Esophagus squamous epithelium (tissue), 4 donors: ENCODE measurements around the gene TRIM43.
"Not testable (repeated sequence)": the region's sequence is repeated elsewhere in the genome, so short reads cannot be mapped to it uniquely, and the experiment has no call there.

Experiments
- CTCF ChIP-seq, 6 experiments: fragments of 450-650 bp in 4 of 6; fragments of 200-600 bp in 2 of 6; sonication (generic) in 2 of 6; IDR thresholded peaks; one replicate each; pipeline ENCODE4 v1.5.1; 2016 to 2019; ENCODE audit warnings: antibody characterized with exemption in 6 of 6, mild to moderate bottlenecking in 4 of 6, moderate library complexity in 4 of 6
- POLR2A ChIP-seq, 4 donors: fragments of 450-650 bp; IDR thresholded peaks; one replicate each; pipeline ENCODE4 v1.6.1; 2017; ENCODE audit warnings: antibody characterized with exemption in 4 of 4, mild to moderate bottlenecking in 4 of 4, moderate library complexity in 3 of 4

- TF ChIP-seq POLR2A, CTCF (IDR thresholded peaks at IDR 0.05): not testable (repeated sequence)
Measured at GRCh38 chr2:95608356-95608755, 16.6 kb downstream of the TRIM43 start.
